Ishikawa (cell line): ENCODE data around the gene GPC6.

Source experiments
- CEBPB ChIP-seq: IDR thresholded peaks from 2 replicates; pipeline ENCODE4 v1.6.1; 2012
- CREB1 ChIP-seq: IDR thresholded peaks from 2 replicates; pipeline ENCODE4 v1.6.1; 2012; ENCODE audit warnings: low read depth
- EGR1 ChIP-seq: IDR thresholded peaks from 2 replicates; pipeline ENCODE4 v1.6.1; 2012
- EP300 ChIP-seq: IDR thresholded peaks from 2 replicates; pipeline ENCODE4 v1.6.1; 2012; ENCODE audit warnings: borderline replicate concordance
- FOXM1 ChIP-seq: IDR thresholded peaks from 2 replicates; pipeline ENCODE4 v1.6.1; 2012; ENCODE audit warnings: low read depth, borderline replicate concordance
- MAX ChIP-seq: IDR thresholded peaks from 2 replicates; pipeline ENCODE4 v1.6.1; 2012
- NFIC ChIP-seq: IDR thresholded peaks from 2 replicates; pipeline ENCODE4 v1.6.1; 2012
- RAD21 ChIP-seq: IDR thresholded peaks from 2 replicates; pipeline ENCODE4 v1.6.1; 2012; ENCODE audit warnings: low read depth
- REST ChIP-seq: IDR thresholded peaks from 2 replicates; pipeline ENCODE4 v1.6.1; 2012; ENCODE audit warnings: low read depth, mild to moderate bottlenecking
- TAF1 ChIP-seq: IDR thresholded peaks from 2 replicates; pipeline ENCODE4 v1.6.1; 2012; ENCODE audit warnings: low read depth, mild to moderate bottlenecking
- TCF12 ChIP-seq: IDR thresholded peaks from 2 replicates; pipeline ENCODE4 v1.6.1; 2012; ENCODE audit warnings: low read depth
- TEAD4 ChIP-seq: IDR thresholded peaks from 2 replicates; pipeline ENCODE4 v1.6.1; 2012
- USF1 ChIP-seq: IDR thresholded peaks from 2 replicates; pipeline ENCODE4 v1.6.1; 2012
- YY1 ChIP-seq: IDR thresholded peaks from 2 replicates; pipeline ENCODE4 v1.6.1; 2012; ENCODE audit warnings: low read depth
- ZBTB7A ChIP-seq: IDR thresholded peaks from 2 replicates; pipeline ENCODE4 v1.6.1; 2012; ENCODE audit warnings: low read depth

The GPC6 gene

GRCh38 chr13:94028650-94029049 is 802.0 kb downstream of the GPC6 start:
- TF ChIP-seq ZBTB7A (no peak), CREB1 (no peak), EGR1 (no peak), TCF12 (no peak)

- no peak for TF ChIP-seq CEBPB
- TF ChIP-seq TEAD4, result no peak
- no peak for TF ChIP-seq MAX
- no peak for TF ChIP-seq EP300
- no peak for TF ChIP-seq CREB1
- no peak for TF ChIP-seq TAF1
- no peak for TF ChIP-seq TCF12
- no peak for TF ChIP-seq REST
- TF ChIP-seq RAD21, result no peak
- no peak for TF ChIP-seq FOXM1
- TF ChIP-seq USF1, result no peak
- no peak for TF ChIP-seq YY1
- no peak for TF ChIP-seq NFIC
- TF ChIP-seq EGR1, result no peak
- no peak for TF ChIP-seq ZBTB7A
Measured at GRCh38 chr13:94030415-94031119, 804.0 kb downstream of the GPC6 start.

- no peak for TF ChIP-seq NFIC
Measured at GRCh38 chr13:94031609-94032008, 805.0 kb downstream of the GPC6 start.

- TF ChIP-seq YY1 (no peak), USF1 (no peak), NFIC (no peak), TAF1 (no peak), REST (no peak), ZBTB7A (no peak), FOXM1 (no peak), RAD21 (no peak), TCF12 (no peak), CEBPB (no peak), TEAD4 (no peak), CREB1 (no peak)
Measured at GRCh38 chr13:94033098-94033497, 806.5 kb downstream of the GPC6 start.

- TF ChIP-seq EP300, result no peak
Measured at GRCh38 chr13:94033830-94034642, 807.4 kb downstream of the GPC6 start.

GRCh38 chr13:94050039-94050438 is 823.4 kb downstream of the GPC6 start:
- no peak for TF ChIP-seq EGR1
- TF ChIP-seq RAD21, result no peak
- TF ChIP-seq USF1, result no peak
- no peak for TF ChIP-seq NFIC
- no peak for TF ChIP-seq REST
- TF ChIP-seq TCF12, result no peak
- TF ChIP-seq MAX, result no peak
- no peak for TF ChIP-seq ZBTB7A
